CD4-positive, alpha-beta T cell (primary cell): ENCODE results near the gene CRYGS. TPM values are rescaled to one million over a fixed set of nuclear protein-coding genes. Genes with fewer than 3 reads are reported as not detected.

Source experiments
- ATAC-seq: fragments of 200-7000 bp; cut with Tn5 transposase; one replicate; pipeline ENCODE4 v1.10.0; 2022; ENCODE audit warnings: mild to moderate bottlenecking; ENCODE audit not compliant: poor library complexity
- CTCF ChIA-PET: fragments of 350-600 bp; sonication (Branson Sonifier 250); formaldehyde crosslinking; loops from one replicate; lab custom pipeline; 2021; ENCODE audit warnings: antibody characterized with exemption, inconsistent platforms; lab: Charles Lee
- POLR2A ChIA-PET: fragments of 350-600 bp; sonication (Branson Sonifier 250); formaldehyde crosslinking; loops from one replicate; lab custom pipeline; 2021; ENCODE audit warnings: antibody characterized with exemption, inconsistent platforms; lab: Charles Lee
- DNase-seq, 14 experiments: peaks; one replicate each; pipeline ENCODE4 v3.0.0-alpha.2; 2013 to 2020; ENCODE audit warnings: mixed read lengths in 2 of 14
- H3K27ac ChIP-seq, 2 donors: one replicate each; pipeline versions ENCODE4 v1.5.1 to v1.7.0; 2013; ENCODE audit warnings: low read length in 2 of 2, low read depth in 1 of 2, mild to moderate bottlenecking in 1 of 2
- H3K27me3 ChIP-seq, 2 experiments: 1 replicate in 1 of 2; 2 replicates in 1 of 2; pipeline versions ENCODE4 v1.6.1 to v1.7.0; 2013; ENCODE audit warnings: low read length in 2 of 2, control low read depth in 1 of 2, mild to moderate bottlenecking in 1 of 2, moderate library complexity in 1 of 2; ENCODE audit not compliant: insufficient read depth in 2 of 2, control insufficient read depth in 1 of 2
- H3K36me3 ChIP-seq: one replicate; pipeline ENCODE4 v1.6.1; 2013; ENCODE audit warnings: low read length, control low read depth; ENCODE audit not compliant: insufficient read depth
- H3K4me1 ChIP-seq: one replicate; pipeline ENCODE4 v1.6.1; 2013; ENCODE audit warnings: low read length, control low read depth; ENCODE audit not compliant: insufficient read depth
- H3K4me3 ChIP-seq: one replicate; pipeline ENCODE4 v1.5.1; 2013; ENCODE audit warnings: mild to moderate bottlenecking, low read length, moderate library complexity
- H3K9me3 ChIP-seq, 2 experiments: 1 replicate in 1 of 2; 2 replicates in 1 of 2; pipeline versions ENCODE4 v1.6.1 to v1.7.0; 2013; ENCODE audit warnings: low read length in 2 of 2, mild to moderate bottlenecking in 2 of 2, control low read depth in 1 of 2, moderate library complexity in 1 of 2; ENCODE audit not compliant: control insufficient read depth in 1 of 2, insufficient read depth in 1 of 2
- H3K27ac Mint-ChIP-seq: one replicate; pipeline ENCODE4 v1.8.0; 2020; ENCODE audit warnings: mixed read lengths
- H3K27me3 Mint-ChIP-seq: one replicate; pipeline ENCODE4 v1.8.0; 2021; ENCODE audit warnings: mixed read lengths
- H3K36me3 Mint-ChIP-seq: one replicate; pipeline ENCODE4 v1.8.0; 2021; ENCODE audit warnings: low read depth, mixed read lengths
- H3K4me1 Mint-ChIP-seq: one replicate; pipeline ENCODE4 v1.8.0; 2021; ENCODE audit warnings: low read depth, mixed read lengths
- H3K4me3 Mint-ChIP-seq: one replicate; pipeline ENCODE4 v1.8.0; 2020; ENCODE audit warnings: mild to moderate bottlenecking, mixed read lengths
- H3K9me3 Mint-ChIP-seq: one replicate; pipeline ENCODE4 v1.8.0; 2020; ENCODE audit warnings: mixed read lengths
- CTCF ChIP-seq: fragments of 200-600 bp; IDR thresholded peaks from one replicate; pipeline ENCODE4 v1.8.0; 2022; ENCODE audit warnings: antibody characterized with exemption, mild to moderate bottlenecking
- intact Hi-C, 2 experiments: fragments of 100-400 bp; cut with DNase I in 1 of 2; cut with micrococcal nuclease in 1 of 2; formaldehyde crosslinking; loops; one replicate each; pipeline versions ENCODE4 v1.15.1 to v1.9.0; 2023 to 2025; cut with DNase I, micrococcal nuclease
- total RNA-seq, 174 experiments: library from RNA in 2 of 174; stranded (reverse) in 2 of 174; gene quantifications; one replicate each; pipeline ENCODE4 v1.2.3 and lab custom pipeline; 2021 to 2026

The CRYGS gene
- total RNA-seq, 2 experiments from 2014 or later = 1.9 to 2.3 TPM

GRCh38 chr3:186571644-186572013 is 27.4 kb upstream of the CRYGS start:
- peaks cover 39% of the 10 kb centered on the region for H3K36me3 ChIP-seq
- H3K27ac ChIP-seq = no peak overlapping the region
- Mint-ChIP-seq H3K27me3 (no peaks in the 10 kb centered on the region), H3K27ac (peak overlapping the region; percentile 94), H3K4me1 (peaks cover 67% of the 10 kb centered on the region), H3K4me3 (peak overlapping the region; percentile 99), H3K9me3 (no peaks in the 10 kb centered on the region), H3K36me3 (peaks cover 71% of the 10 kb centered on the region)
- H3K4me1 ChIP-seq = peaks cover 29% of the 10 kb centered on the region
- TF ChIP-seq CTCF = no peak
- POLR2A ChIA-PET = interaction anchor here (1.2 to 3.0 kb wide), 4 partner anchors 210 to 635 kb away, joined by 3 to 59 read pairs (median 30); partner anchors contain the start of genes EIF4A2 and TRA2B
- ATAC-seq (no peak), DNase-seq (no peak)
- intact Hi-C loops = loop anchor here (2.0 to 10.0 kb wide), 6 partner anchors 211 to 984 kb away; partner anchors contain the start of genes EIF4A2 (in 2 of the 2), RFC4 (in 2 of the 2), SENP2 (in 1 of the 2) and ST6GAL1 (in 1 of the 2)
- no peaks in the 10 kb centered on the region for H3K27me3 ChIP-seq
- H3K9me3 ChIP-seq = no peaks in the 10 kb centered on the region
- H3K4me3 ChIP-seq = peak overlapping the region; percentile 79
- CTCF ChIA-PET = interaction anchor here (0.9 to 1.8 kb wide), 2 partner anchors 31 to 45 kb away, joined by 3 to 6 read pairs; no protein-coding TSS in a partner anchor

- DNase-seq = no peak
- ATAC-seq = no peak
- no peaks in the 10 kb centered on the region for H3K9me3 Mint-ChIP-seq
- H3K27me3 Mint-ChIP-seq = no peaks in the 10 kb centered on the region
- TF ChIP-seq CTCF = no peak
- H3K4me1 Mint-ChIP-seq = peaks cover 72% of the 10 kb centered on the region
- ChIA-PET POLR2A (interaction anchor here (0.8 to 3.0 kb wide), 20 partner anchors 9 to 1174 kb away, joined by 3 to 59 read pairs (median 4); partner anchors contain the start of genes BCL6, EIF4A2, RFC4 and RPL39L), CTCF (interaction anchor here (0.9 to 2.2 kb wide), 6 partner anchors 31 to 628 kb away, joined by 3 to 6 read pairs (median 5); partner anchors contain the start of gene RPL39L)
- Histone ChIP-seq H3K9me3 (no peaks in the 10 kb centered on the region), H3K4me3 (peak overlapping the region; percentile 79), H3K36me3 (peaks cover 34% of the 10 kb centered on the region), H3K27me3 (no peaks in the 10 kb centered on the region), H3K27ac (peak overlapping the region; percentile 86 to 94), H3K4me1 (peaks cover 34% of the 10 kb centered on the region)
- peaks cover 70% of the 10 kb centered on the region for H3K36me3 Mint-ChIP-seq
- H3K27ac Mint-ChIP-seq = peak overlapping the region; percentile 94
- intact Hi-C loops = loop anchor here (1.0 to 10.0 kb wide), 7 partner anchors 212 to 984 kb away; partner anchors contain the start of genes EIF4A2 (in 2 of the 2), RFC4 (in 2 of the 2), SENP2 (in 1 of the 2) and ST6GAL1 (in 1 of the 2)
- H3K4me3 Mint-ChIP-seq = peak overlapping the region; percentile 99
Measured at GRCh38 chr3:186570941-186571643, 26.9 kb upstream of the CRYGS start.

- DNase-seq (peak; percentile 91 to 100 (median 97)), ATAC-seq (peak; percentile 83)
- Histone ChIP-seq H3K27ac (peak within 1 kb of the TSS; percentile 90 to 94), H3K4me1 (peaks cover 37% of the 10 kb centered on the region), H3K4me3 (peak within 1 kb of the TSS; percentile 79), H3K36me3 (peaks cover 26% of the 10 kb centered on the region), H3K27me3 (no peaks in the 10 kb centered on the region), H3K9me3 (no peaks in the 10 kb centered on the region)
- intact Hi-C loops = loop anchor here (1.0 to 10.0 kb wide), 7 partner anchors 212 to 983 kb away; partner anchors contain the start of genes EIF4A2 (in 2 of the 2), RFC4 (in 2 of the 2), SENP2 (in 1 of the 2) and ST6GAL1 (in 1 of the 2)
- CTCF ChIA-PET = interaction anchor here (1.1 to 2.2 kb wide), 6 partner anchors 30 to 633 kb away, joined by 4 to 9 read pairs (median 5); partner anchors contain the start of genes RPL39L and TRA2B
- TF ChIP-seq CTCF = no peak
- peak within 1 kb of the TSS; percentile 94 for H3K27ac Mint-ChIP-seq
- POLR2A ChIA-PET = interaction anchor here (0.7 to 3.0 kb wide), 21 partner anchors 9 to 1175 kb away, joined by 3 to 59 read pairs (median 5); partner anchors contain the start of genes BCL6, EIF4A2, RFC4 and RPL39L
- peaks cover 69% of the 10 kb centered on the region for H3K4me1 Mint-ChIP-seq
- H3K27me3 Mint-ChIP-seq = no peaks in the 10 kb centered on the region
- H3K9me3 Mint-ChIP-seq = no peaks in the 10 kb centered on the region
- peaks cover 62% of the 10 kb centered on the region for H3K36me3 Mint-ChIP-seq
- H3K4me3 Mint-ChIP-seq = peak within 1 kb of the TSS; percentile 99
Measured at GRCh38 chr3:186570096-186570940, 26.1 kb upstream of the CRYGS start, which contains the start of gene DNAJB11. TSS of gene DNAJB11 (plus strand) at chr3:186570720. CDS start at chr3:186570898, 178 bp downstream.
